Measurements from ENCODE around the gene PDE6A.
A peak's percentile ranks its signal among the peaks of the same experiment; 100 is the strongest.

Gene PDE6A

DNA sequence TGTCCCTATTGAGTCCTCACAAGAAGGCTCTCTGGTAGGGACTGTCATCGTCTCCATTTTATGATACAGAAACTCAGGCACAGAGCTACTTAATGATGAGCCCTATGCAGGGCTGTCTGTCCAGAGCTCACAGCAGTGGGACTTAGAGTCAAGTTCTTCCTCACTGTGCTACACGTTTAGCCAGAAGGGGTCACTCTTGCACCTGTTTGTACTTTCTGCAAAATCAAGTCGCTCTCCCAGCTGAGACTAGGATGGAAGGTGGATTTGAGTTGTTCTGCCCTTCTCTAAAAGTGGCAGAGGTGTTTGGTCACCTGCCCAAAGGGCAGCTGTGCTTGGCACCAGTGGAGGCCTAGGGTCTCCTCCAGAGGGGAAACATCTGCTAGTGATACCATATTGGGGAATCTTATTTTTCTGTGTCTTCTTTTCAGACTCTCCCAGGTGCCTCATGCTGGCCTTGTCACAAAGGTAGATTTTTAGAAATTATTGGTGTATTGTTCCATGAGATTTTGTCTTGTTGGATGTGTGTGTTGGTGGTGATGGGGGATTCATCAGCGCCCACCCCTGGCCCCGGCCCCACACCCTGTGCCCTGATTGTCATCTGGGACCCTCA is 110.2 kb downstream of the PDE6A start:
- H3K27me3 ChIP-seq (ENCODE audit: insufficient read depth, poor library complexity, severe bottlenecking) = no peaks in the 10 kb centered on the region
- no peak overlapping the region for H3K4me3 ChIP-seq (replicated peaks; ENCODE audit: insufficient read depth, low read length)
- no peak overlapping the region for H3K27ac ChIP-seq (replicated peaks)
- TF ChIP-seq, protein P1, sequence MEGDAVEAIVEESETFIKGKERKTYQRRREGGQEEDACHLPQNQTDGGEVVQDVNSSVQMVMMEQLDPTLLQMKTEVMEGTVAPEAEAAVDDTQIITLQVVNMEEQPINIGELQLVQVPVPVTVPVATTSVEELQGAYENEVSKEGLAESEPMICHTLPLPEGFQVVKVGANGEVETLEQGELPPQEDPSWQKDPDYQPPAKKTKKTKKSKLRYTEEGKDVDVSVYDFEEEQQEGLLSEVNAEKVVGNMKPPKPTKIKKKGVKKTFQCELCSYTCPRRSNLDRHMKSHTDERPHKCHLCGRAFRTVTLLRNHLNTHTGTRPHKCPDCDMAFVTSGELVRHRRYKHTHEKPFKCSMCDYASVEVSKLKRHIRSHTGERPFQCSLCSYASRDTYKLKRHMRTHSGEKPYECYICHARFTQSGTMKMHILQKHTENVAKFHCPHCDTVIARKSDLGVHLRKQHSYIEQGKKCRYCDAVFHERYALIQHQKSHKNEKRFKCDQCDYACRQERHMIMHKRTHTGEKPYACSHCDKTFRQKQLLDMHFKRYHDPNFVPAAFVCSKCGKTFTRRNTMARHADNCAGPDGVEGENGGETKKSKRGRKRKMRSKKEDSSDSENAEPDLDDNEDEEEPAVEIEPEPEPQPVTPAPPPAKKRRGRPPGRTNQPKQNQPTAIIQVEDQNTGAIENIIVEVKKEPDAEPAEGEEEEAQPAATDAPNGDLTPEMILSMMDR (IDR thresholded peaks at IDR 0.05; ENCODE audit: insufficient read depth, low read length) = peak; percentile 88
- no peak for TF ChIP-seq POLR2AphosphoS5 (IDR thresholded peaks at IDR 0.05; ENCODE audit: low read depth)
- DNase-seq (ENCODE audit: low read depth in 1 of 2, low spot score in 1 of 2) = peak; percentile 34 to 77

DNA sequence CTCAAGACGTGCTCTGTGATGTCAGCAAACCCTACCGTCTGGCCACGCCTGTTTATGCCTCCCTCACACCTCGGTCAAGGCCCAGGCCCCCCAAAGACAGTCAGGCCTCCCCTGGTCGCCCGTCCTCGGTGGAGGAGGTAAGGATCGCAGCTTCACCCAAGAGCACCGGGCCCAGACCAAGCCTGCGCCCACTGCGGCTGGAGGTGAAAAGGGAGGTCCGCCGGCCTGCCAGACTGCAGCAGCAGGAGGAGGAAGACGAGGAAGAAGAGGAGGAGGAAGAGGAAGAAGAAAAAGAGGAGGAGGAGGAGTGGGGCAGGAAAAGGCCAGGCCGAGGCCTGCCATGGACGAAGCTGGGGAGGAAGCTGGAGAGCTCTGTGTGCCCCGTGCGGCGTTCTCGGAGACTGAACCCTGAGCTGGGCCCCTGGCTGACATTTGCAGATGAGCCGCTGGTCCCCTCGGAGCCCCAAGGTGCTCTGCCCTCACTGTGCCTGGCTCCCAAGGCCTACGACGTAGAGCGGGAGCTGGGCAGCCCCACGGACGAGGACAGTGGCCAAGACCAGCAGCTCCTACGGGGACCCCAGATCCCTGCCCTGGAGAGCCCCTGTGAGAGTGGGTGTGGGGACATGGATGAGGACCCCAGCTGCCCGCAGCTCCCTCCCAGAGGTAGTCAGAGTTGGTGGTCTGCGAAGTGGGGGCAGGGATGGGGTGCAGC is 111.3 kb downstream of the PDE6A start:
- no peak overlapping the region for H3K4me3 ChIP-seq (replicated peaks; ENCODE audit: insufficient read depth, low read length)
- TF ChIP-seq SPI1 (IDR thresholded peaks at IDR 0.05; ENCODE audit: borderline replicate concordance, low read depth) = no peak
- no peak for TF ChIP-seq POLR2AphosphoS5 (IDR thresholded peaks at IDR 0.05; ENCODE audit: low read depth)
- TF ChIP-seq, protein P2, sequence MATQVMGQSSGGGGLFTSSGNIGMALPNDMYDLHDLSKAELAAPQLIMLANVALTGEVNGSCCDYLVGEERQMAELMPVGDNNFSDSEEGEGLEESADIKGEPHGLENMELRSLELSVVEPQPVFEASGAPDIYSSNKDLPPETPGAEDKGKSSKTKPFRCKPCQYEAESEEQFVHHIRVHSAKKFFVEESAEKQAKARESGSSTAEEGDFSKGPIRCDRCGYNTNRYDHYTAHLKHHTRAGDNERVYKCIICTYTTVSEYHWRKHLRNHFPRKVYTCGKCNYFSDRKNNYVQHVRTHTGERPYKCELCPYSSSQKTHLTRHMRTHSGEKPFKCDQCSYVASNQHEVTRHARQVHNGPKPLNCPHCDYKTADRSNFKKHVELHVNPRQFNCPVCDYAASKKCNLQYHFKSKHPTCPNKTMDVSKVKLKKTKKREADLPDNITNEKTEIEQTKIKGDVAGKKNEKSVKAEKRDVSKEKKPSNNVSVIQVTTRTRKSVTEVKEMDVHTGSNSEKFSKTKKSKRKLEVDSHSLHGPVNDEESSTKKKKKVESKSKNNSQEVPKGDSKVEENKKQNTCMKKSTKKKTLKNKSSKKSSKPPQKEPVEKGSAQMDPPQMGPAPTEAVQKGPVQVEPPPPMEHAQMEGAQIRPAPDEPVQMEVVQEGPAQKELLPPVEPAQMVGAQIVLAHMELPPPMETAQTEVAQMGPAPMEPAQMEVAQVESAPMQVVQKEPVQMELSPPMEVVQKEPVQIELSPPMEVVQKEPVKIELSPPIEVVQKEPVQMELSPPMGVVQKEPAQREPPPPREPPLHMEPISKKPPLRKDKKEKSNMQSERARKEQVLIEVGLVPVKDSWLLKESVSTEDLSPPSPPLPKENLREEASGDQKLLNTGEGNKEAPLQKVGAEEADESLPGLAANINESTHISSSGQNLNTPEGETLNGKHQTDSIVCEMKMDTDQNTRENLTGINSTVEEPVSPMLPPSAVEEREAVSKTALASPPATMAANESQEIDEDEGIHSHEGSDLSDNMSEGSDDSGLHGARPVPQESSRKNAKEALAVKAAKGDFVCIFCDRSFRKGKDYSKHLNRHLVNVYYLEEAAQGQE (IDR thresholded peaks at IDR 0.05; ENCODE audit: insufficient replicate concordance, low read depth) = no peak
- no peak for TF ChIP-seq GABPA (IDR thresholded peaks at IDR 0.05; ENCODE audit: low read depth)
- TF ChIP-seq, protein P1 (IDR thresholded peaks at IDR 0.05; ENCODE audit: insufficient read depth, low read length) = no peak
- no peaks in the 10 kb centered on the region for H3K27me3 ChIP-seq (ENCODE audit: insufficient read depth, poor library complexity, severe bottlenecking)
- DNase-seq (ENCODE audit: low read depth in 1 of 2, low spot score in 1 of 2) = no peak
- H3K27ac ChIP-seq (replicated peaks) = no peak overlapping the region

DNA sequence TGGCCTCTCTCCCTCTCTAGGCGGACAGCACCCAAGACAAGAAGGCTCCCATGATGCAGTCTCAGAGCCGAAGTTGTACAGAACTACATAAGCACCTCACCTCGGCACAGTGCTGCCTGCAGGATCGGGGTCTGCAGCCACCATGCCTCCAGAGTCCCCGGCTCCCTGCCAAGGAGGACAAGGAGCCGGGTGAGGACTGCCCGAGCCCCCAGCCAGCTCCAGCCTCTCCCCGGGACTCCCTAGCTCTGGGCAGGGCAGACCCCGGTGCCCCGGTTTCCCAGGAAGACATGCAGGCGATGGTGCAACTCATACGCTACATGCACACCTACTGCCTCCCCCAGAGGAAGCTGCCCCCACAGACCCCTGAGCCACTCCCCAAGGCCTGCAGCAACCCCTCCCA is 112.0 kb downstream of the PDE6A start:
- H3K27me3 ChIP-seq (ENCODE audit: insufficient read depth, poor library complexity, severe bottlenecking) = no peaks in the 10 kb centered on the region
- TF ChIP-seq SPI1 (IDR thresholded peaks at IDR 0.05; ENCODE audit: borderline replicate concordance, low read depth) = no peak
- TF ChIP-seq, protein P2 (IDR thresholded peaks at IDR 0.05; ENCODE audit: insufficient replicate concordance, low read depth) = no peak
- TF ChIP-seq, protein P1 (IDR thresholded peaks at IDR 0.05; ENCODE audit: insufficient read depth, low read length) = no peak
- no peak for TF ChIP-seq POLR2AphosphoS5 (IDR thresholded peaks at IDR 0.05; ENCODE audit: low read depth)
- no peak for TF ChIP-seq GABPA (IDR thresholded peaks at IDR 0.05; ENCODE audit: low read depth)
- DNase-seq (ENCODE audit: low read depth in 1 of 2, low spot score in 1 of 2) = no peak
- no peak overlapping the region for H3K4me3 ChIP-seq (replicated peaks; ENCODE audit: insufficient read depth, low read length)
- H3K27ac ChIP-seq (replicated peaks) = no peak overlapping the region

All from HL-60 (cell line).